CD4-positive, alpha-beta T cell treated with Interleukin-6 for 4 hours (primary cell): ENCODE data around the gene MTHFR.
A peak's percentile ranks its signal among the peaks of the same experiment; 100 is the strongest.

Experiments
- DNase-seq: peaks from one replicate; pipeline ENCODE4 v3.0.0-alpha.2; 2020; ENCODE audit warnings: mixed read lengths

MTHFR gene

GRCh38 chr1:11796036-11796828, 9.5 kb downstream of the MTHFR start:
- no peak for DNase-seq

- no peak for DNase-seq
These were observed 10.4 kb downstream of the MTHFR start for GRCh38 chr1:11795238-11795890.

- DNase-seq = no peak
These were observed 11.1 kb downstream of the MTHFR start for GRCh38 chr1:11794446-11795237.

DNA sequence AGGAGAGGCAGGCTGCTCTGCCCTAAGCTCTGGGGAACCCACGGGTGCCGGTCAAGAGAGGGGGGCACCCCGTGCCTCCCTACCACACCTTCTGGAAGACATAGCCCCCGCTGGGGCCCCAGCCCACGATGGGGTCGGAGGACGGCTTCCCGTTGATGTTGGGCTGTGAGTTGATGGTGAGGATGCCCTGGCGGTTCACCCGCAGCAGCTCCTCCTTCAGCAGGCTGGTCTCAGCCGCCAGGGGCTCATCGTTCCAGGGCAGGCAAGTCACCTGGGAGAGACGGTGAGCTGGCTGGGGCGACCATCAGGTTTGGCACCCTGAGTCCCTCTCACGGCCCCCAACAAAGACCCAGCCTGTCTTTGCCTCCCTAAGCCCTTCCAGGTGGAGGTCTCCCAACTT, 11.9 kb downstream of the MTHFR start:
- no peak for DNase-seq

- no peak for DNase-seq
These were observed 13.7 kb downstream of the MTHFR start for GRCh38 chr1:11792106-11792505.

- no peak for DNase-seq
These were observed 14.7 kb downstream of the MTHFR start for GRCh38 chr1:11790880-11791715.

GRCh38 chr1:11790101-11790879, 15.5 kb downstream of the MTHFR start:
- no peak for DNase-seq

DNA sequence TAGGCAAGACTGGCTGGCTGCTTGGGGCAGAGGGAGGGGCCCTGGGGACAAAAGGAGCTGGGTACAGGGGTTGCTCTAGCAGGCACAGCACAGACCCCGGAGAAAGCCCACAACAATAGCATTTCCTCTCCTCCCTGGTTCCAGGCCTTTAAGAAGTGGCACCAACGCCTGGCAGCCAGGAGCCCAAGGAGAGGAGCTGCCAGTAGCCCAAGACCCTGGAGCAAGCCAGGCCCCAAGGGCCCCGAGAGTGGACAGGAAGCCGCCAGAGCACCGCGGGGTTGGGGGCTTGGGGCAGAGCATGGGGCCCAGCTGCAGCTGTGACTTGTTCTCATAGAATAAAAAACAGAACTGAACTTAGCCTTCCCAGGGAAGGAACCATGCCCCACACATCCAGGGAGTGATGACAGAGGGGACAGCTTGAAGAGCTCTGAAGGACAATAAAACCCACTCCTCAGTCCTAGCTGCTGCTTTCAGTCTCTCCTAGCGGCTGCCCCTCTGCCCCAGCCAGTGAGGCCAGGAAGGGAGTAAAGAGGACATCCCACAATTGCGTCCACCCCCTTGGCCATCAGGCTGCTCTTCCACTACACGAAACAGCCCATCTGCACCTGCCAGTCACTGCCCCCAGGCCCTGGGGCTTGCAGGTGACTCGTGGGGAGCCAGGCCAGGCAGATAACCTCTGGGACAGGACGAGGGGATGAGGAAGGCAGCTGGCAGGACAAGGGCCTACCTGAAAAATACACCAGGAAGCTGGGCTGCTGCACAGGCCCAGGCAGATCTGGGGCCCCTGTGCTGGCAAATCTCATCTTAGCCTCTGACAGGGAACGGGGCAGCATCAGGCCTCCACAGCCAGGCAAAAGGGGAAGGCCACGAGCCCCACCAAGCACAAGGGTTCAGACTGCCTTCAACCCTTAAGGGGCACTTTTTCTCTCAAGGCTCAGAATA, 16.4 kb downstream of the MTHFR start:
- no peak for DNase-seq

- DNase-seq = no peak
These were observed 17.2 kb downstream of the MTHFR start for GRCh38 chr1:11788549-11789053.

- DNase-seq = no peak
These were observed 17.8 kb downstream of the MTHFR start for GRCh38 chr1:11787804-11788436.

DNA sequence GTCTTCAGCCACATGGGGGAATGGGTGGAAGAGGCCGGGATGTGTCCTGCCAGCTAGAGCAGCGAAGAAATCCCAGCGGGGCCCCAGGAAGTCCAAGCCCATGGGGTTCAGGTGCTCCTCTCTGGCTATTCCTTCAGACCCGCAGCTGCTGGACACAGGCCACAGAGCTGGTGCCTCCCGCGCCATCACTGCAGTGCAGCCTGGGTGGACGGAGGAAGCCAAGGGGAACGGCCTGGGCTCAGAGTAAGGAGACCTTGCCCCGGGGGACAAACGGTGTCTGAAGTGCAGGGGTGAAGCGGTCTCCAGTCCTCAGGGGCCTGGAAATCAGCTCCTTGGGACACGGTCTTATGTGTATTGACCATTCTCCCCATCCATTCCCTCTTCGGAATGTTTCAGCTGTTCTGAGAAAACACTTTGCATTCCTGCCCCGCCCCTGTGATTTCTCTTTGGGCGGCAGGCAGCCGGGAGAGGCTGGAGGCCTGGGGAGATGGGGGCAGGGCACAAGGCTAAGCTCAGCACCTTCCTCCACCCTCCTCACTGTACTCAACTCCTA, 18.4 kb downstream of the MTHFR start:
- DNase-seq = no peak

GRCh38 chr1:11786168-11786567, 19.6 kb downstream of the MTHFR start:
- no peak for DNase-seq

DNA sequence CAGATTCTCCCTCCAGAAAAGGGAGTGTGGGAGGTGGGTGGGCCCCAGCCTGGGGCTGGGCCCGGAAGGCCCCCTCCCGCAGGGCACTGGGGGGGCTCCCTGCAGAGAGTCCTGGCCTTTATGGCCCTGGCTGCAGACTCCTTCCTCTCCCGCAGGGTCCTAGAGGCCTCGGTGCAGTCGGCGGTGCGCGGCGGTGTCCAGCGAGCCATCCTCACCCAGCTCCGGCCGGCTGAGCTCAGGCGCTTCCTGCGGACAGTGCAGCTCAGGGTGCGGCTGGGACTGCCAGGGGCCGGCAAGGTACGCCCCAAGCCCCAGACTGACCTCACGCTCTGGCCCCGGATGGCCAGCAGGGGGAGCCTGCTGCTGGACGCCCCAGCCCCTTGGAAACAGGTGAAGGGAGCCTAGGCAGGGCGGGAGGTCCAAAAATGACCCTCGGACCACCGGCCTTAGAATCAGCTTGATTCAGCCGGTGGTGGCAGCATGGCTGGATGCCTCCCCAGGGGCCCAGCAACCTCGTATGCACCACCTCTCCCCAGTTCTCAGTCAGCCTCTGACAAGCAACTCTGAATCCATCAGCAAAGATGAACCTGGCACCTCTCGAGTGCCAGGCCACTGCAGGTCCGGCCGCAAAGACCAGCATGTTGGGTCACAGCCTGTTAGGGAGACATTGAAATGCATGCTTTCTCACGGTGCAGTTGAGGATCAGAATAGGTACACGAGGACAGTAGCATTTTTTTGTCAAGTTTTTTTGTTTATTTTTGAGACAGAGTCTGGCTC, 20.6 kb downstream of the MTHFR start:
- DNase-seq = peak; percentile 57

DNA sequence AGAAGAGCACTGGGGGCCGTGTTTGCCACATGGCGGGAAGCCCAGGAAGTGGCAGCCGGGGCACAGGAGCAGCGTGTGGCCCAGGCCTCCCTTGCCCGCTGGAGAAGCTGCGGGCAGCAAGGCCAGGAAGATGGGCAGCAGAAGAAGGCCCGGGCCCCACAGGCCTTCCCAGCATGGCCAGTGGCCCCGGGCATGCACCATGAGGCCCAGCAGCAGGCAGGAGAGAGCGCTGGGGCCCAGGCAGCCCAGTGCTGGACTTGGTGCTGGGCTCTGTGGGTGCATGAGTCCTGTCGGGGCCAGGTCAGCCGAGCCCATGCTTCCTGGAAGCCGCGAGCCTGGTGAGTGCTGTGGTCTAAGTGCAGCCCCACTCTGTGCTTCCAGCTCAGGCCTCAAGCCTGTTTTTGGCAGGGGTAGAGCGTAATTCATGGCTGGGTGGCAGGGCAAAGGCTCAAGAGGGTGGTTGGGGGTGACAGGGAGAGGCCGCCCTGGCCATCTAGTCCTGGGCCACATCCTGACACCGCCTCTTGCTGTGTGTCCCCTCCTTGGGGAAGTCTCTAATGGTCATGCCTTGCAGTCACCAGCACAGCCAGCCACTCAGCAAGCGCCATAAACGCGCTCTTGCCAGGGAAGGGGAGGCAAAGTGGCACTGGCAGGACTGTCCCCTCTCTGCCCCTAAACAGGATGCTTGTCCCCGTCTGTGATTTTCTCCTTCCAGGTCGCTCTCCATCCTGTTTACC, 21.3 kb downstream of the MTHFR start:
- DNase-seq = no peak

DNA sequence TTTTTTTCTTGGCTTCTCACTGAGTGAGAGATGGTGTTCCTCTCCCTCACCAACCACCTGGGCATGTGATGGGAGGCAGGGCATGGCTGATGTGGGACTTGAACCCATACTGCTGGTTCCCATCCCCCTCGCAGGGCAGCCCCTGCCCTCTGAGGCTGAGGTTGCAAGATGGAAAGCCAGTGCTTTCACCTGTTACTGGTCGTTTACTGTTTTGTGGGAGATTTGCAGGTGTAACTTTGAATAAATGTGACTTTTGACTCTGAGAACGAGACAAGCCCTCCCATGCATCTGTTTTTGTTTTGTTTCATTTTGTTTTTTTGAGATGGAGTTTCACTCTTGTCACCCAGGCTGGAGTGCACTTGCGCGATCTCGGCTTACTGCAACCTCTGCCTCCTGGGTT, 22.2 kb downstream of the MTHFR start:
- no peak for DNase-seq

- DNase-seq = no peak
These were observed 23.5 kb downstream of the MTHFR start for GRCh38 chr1:11782127-11782708.

DNA sequence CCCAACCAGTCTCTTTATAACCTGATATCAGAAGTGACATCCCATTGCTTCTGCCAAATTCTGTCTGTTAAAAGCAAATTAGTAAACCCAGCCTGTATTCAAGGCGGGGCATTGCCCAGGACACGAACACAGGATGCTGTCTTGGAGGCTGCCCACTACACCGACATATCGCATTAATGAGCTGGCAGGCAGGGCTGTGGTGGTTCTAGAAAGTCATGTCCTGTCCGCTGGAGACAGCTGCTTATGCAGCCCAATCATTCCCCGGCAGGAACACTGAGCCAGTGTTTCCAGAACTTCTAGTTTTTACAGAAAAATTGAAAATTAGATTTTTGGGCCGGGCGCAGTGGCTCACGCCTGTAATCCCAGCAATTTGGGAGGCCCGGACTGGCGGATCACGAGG, 24.5 kb downstream of the MTHFR start:
- DNase-seq = no peak
